Skin epidermis (tissue), 12 donors: ENCODE measurements around the gene ZC3H10.
A peak's percentile ranks its signal among the peaks of the same experiment; 100 is the strongest.

ENCODE experiments used
- H3K27ac ChIP-seq, 21 experiments: fragments of 200-600 bp; sonication (generic) in 11 of 21; one replicate each; pipeline ENCODE4 v1.5.0; 2020; ENCODE audit warnings: mild to moderate bottlenecking in 3 of 21, inconsistent platforms in 2 of 21, moderate library complexity in 2 of 21
- H3K4me3 ChIP-seq, 7 experiments: fragments of 200-600 bp; sonication (generic) in 2 of 7; one replicate each; pipeline ENCODE4 v1.5.0; 2020; ENCODE audit warnings: inconsistent platforms in 2 of 7, mild to moderate bottlenecking in 2 of 7, moderate library complexity in 1 of 7

The ZC3H10 gene

DNA sequence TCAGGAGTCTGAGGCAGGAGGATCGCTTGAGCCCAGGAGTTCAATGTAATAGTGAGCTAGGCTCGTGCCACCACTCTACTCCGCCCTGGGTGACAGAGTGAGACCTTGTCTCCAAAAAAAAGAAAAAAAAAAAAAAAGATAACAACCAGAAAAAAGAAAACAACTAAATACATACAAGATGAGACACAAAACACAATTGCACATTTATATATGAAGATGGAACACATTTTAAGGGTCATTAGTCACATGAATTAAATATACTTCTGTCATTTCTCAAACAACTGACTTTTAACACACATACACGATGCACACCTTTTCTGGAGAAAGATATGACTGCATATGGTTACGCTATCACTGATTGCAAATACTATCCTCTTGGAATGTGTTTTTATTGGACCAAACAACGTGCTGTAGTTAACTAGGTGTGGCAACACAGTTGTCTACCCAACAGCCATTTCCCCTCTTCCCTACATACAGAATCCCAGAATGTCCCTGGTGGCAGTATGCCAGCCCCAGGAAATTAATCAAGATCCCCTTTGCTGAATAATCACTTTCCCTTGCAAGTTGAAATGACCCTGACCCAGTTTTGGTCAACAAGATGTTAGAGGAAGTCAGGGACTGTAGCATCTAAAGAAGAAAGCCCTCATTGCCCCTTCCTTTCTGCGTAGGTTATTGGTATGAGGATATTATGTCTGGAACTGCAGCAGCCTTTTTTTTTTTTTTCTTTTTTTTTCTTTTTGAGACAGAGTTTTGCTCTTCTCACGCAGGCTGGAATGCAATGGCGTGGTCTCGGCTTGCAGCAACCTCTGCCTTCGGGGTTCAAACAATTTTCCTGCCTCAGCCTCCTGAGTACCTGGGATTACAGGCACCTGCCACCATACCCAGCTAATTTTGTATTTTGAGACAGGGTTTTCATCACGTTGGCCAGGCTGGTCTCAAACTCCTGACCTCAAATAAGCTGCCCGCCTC, 28.7 kb downstream of the ZC3H10 start:
- Histone ChIP-seq H3K27ac (peak overlapping the region in 2 of 21 experiments; percentile 4 to 11), H3K4me3 (no peak overlapping the region)

DNA sequence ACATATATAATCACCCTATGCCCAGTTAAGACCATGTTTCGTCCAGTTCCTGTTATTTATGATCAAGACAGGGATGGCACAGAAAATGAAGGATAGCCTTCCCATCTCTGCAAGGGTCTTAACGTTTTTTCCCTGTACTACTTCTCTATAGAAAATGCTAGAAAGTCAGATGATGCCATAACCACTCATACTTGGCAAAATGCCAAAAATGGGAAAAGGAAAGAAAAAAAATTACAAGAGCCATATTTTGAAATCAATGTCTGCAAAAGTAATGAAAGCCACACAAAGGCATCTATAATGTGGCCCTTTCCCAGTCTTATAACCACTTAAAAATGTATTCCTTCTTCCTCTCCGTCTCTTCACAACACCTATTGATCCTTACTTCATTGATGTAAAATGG, 32.5 kb downstream of the ZC3H10 start:
- no peak overlapping the region for H3K4me3 ChIP-seq

DNA sequence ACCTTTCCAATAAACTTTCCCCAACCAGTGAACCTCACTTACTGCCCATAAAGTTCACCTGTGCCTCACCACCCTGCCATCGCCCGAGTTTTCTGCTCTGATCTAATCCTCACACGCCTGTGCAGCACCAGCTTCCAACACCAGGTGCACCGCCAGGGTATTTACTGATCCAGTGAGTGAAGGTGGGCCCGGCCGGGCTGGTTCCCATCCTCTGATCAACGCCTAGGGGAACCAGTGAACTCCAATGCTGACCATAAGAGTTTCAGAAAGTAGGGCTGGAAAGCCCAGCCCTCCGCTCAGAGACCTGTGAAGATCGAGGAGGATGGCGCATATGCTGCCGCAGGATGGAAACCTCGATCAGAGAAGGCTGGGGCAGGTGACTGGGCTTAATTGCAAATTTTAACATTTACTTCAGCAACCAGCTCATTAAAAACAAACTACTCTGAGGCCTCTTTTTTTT, 33.6 kb downstream of the ZC3H10 start:
- Histone ChIP-seq H3K27ac (peak overlapping the region; percentile 66 to 97 (median 93)), H3K4me3 (peak overlapping the region; percentile 40 to 64 (median 53))

More for the DNA sequence above, 32.5 kb downstream of the ZC3H10 start:
- peak overlapping the region in 1 of 21 experiments; percentile 14 for H3K27ac ChIP-seq

GRCh38 chr12:56152132-56152755, 34.2 kb downstream of the ZC3H10 start, which contains the start of gene MYL6B:
Gene MYL6B (plus strand): TSS chr12:56152587. CDS start chr12:56153919, 1,332 bp downstream.
- Histone ChIP-seq H3K27ac (peak within 1 kb of the TSS; percentile 66 to 97 (median 93)), H3K4me3 (peak within 1 kb of the TSS; percentile 40 to 64 (median 53))

- H3K27ac ChIP-seq: peak overlapping the region in 19 of 21 experiments; percentile 68 to 97 (median 93)
- H3K4me3 ChIP-seq: peak overlapping the region; percentile 40 to 64 (median 53)
Measured at GRCh38 chr12:56152756-56153677, 35.0 kb downstream of the ZC3H10 start.

DNA sequence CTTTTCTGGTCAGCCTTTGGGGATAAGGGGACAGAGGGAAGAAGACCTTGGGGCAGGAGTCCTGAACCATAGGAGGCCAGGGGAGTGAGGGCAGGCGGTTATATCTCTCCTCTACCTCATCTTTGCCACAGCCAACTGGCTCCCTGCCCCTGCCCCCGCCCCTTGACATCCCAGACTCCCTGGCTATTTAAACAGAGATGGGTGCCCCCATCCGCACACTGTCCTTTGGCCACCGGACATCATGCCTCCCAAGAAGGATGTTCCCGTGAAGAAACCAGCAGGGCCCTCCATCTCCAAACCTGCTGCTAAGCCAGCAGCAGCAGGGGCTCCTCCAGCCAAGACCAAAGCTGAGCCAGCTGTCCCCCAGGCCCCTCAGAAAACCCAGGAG, 35.6 kb downstream of the ZC3H10 start:
- no peak overlapping the region for H3K4me3 ChIP-seq
- peak overlapping the region in 3 of 21 experiments; percentile 15 to 90 (median 25) for H3K27ac ChIP-seq

- Histone ChIP-seq H3K27ac (peak overlapping the region in 1 of 21 experiments; percentile 25), H3K4me3 (no peak overlapping the region)
Measured at GRCh38 chr12:56154246-56154771, 36.2 kb downstream of the ZC3H10 start.

- H3K4me3 ChIP-seq: no peak overlapping the region
Measured at GRCh38 chr12:56154818-56155217, 36.8 kb downstream of the ZC3H10 start.

GRCh38 chr12:56155256-56155845, 37.3 kb downstream of the ZC3H10 start:
- Histone ChIP-seq H3K4me3 (no peak overlapping the region), H3K27ac (no peak overlapping the region)

More at GRCh38 chr12:56154818-56155217, 36.8 kb downstream of the ZC3H10 start:
- H3K27ac ChIP-seq: no peak overlapping the region

DNA sequence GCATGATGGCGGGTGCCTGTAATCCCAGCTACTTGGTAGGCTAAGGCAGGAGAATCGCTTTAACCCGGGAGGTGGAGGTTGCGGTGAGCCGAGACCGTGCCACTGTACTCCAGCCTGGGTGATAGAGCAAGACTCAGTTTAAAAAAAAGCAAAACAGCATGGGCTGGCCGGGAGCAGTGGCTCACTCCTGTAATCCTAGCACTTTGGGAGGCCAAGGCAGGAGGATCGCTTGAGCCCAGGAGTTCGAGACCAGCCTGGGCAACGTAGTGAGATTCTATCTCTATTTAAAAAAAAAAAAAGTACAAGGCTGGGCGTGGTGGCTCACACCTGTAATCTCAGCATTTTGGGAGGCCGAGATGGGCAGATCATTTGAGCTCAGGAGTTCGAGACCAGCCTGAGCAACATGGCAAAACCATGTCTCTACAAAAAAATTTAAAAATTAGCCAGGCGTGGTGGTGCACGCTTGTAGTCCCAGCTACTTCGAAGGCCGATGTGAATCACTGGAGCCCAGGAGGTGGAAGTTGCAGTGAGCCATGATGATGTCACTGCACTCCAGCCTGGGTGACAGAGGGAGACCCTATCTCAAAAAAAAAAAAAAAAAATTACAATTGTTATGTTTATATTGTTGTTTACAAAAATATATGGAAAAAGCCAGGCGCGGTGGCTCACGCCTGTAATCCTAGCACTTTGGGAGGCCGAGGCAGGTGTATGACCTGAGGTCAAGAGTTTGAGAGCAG, 38.6 kb downstream of the ZC3H10 start:
- H3K27ac ChIP-seq: peak overlapping the region in 20 of 21 experiments; percentile 94 to 99 (median 97)
- H3K4me3 ChIP-seq: peak overlapping the region; percentile 64 to 79 (median 76)

- H3K27ac ChIP-seq: peak overlapping the region in 20 of 21 experiments; percentile 94 to 99 (median 97)
- H3K4me3 ChIP-seq: peak overlapping the region; percentile 64 to 79 (median 76)
Measured at GRCh38 chr12:56157201-56158028, 39.3 kb downstream of the ZC3H10 start.

- H3K4me3 ChIP-seq: peak within 1 kb of the TSS; percentile 64 to 79 (median 76)
- H3K27ac ChIP-seq: peak within 1 kb of the TSS; percentile 82 to 99 (median 97)
Measured at GRCh38 chr12:56158029-56158925, 40.2 kb downstream of the ZC3H10 start, which contains the start of gene MYL6. Gene MYL6 (plus strand): TSS chr12:56158359. CDS start chr12:56158402, 43 bp downstream.

GRCh38 chr12:56158926-56159461, 40.9 kb downstream of the ZC3H10 start:
- Histone ChIP-seq H3K27ac (peak overlapping the region; percentile 82 to 99 (median 97)), H3K4me3 (peak overlapping the region; percentile 64 to 79 (median 76))

GRCh38 chr12:56159482-56160192, 41.6 kb downstream of the ZC3H10 start:
- Histone ChIP-seq H3K4me3 (peak overlapping the region; percentile 64 to 79 (median 76)), H3K27ac (peak overlapping the region in 20 of 21 experiments; percentile 94 to 99 (median 97))
